DOHH2 (cell line): ENCODE results near the gene USP13.

Experiments
- CTCF ChIP-seq: fragments of 200-600 bp; sonication (generic); IDR thresholded peaks from one replicate; pipeline ENCODE4 v1.5.1; 2014; ENCODE audit warnings: antibody characterized with exemption, mild to moderate bottlenecking, low read depth, low read length; ENCODE audit not compliant: poor library complexity, severe bottlenecking
- EZH2phosphoT487 ChIP-seq: fragments of 200-600 bp; sonication (generic); IDR thresholded peaks from 2 replicates; pipeline ENCODE4 v1.6.1; 2017; ENCODE audit warnings: borderline replicate concordance, mild to moderate bottlenecking, antibody characterized with exemption, low read length, moderate library complexity, mixed read lengths

GRCh38 chr3:179797192-179797591 is 144.4 kb downstream of the USP13 start:
- TF ChIP-seq CTCF: no peak
- TF ChIP-seq EZH2phosphoT487: no peak
